C4-2B (cell line): ENCODE results near the gene ADA.
A peak's percentile ranks its signal among the peaks of the same experiment; 100 is the strongest.

Experiments
- H3K27ac ChIP-seq: fragments of 450-650 bp; 2 replicates; pipeline ENCODE4 v1.5.1; 2017
- ZFX ChIP-seq: fragments of 450-650 bp; IDR thresholded peaks from 2 replicates; pipeline ENCODE4 v1.6.1; 2017
- TF ChIP-seq, protein P1 (sequence below): fragments of 450-650 bp; conservative IDR thresholded peaks from 2 replicates; pipeline ENCODE4 v1.5.1; 2017; ENCODE audit warnings: mild to moderate bottlenecking

The ADA gene

DNA sequence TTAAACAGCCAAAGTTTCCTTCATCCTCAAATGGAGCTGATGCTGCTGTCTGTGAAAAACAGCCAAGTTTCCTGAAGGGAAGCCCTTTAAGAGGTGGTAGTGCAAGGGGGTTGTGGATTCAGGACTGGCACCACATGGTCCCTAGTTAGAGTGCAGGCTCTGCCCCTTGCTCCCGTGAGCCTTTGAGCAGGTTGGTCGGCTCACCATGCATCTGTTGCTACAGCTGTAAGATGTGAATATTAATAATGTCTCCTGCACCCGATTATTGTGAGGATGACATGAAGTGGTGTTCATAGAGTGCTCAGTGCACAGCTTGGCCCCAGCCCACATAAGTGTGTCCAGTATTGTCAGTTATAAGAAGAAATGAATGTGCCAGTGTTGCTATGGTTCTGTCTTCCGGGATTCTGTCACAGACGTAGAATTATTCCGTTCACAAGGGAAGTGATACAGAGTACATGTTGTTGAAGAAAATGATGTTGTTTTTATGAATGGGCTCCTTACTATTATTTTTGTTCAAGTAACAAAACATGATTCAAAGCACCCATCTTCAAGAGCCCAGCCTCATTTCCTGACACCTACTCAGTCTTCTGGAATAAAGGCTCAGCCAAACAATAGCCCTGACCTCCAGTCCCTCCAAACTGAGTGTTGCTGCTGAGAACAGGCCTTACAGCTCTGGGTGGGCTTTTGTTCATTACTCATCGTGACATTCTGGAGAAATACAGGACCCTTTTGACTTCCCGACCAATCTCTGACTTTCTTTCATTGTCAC, 72.0 kb downstream of the ADA start:
- no peak overlapping the region for H3K27ac ChIP-seq
- no peak for TF ChIP-seq ZFX
- TF ChIP-seq, protein P1, sequence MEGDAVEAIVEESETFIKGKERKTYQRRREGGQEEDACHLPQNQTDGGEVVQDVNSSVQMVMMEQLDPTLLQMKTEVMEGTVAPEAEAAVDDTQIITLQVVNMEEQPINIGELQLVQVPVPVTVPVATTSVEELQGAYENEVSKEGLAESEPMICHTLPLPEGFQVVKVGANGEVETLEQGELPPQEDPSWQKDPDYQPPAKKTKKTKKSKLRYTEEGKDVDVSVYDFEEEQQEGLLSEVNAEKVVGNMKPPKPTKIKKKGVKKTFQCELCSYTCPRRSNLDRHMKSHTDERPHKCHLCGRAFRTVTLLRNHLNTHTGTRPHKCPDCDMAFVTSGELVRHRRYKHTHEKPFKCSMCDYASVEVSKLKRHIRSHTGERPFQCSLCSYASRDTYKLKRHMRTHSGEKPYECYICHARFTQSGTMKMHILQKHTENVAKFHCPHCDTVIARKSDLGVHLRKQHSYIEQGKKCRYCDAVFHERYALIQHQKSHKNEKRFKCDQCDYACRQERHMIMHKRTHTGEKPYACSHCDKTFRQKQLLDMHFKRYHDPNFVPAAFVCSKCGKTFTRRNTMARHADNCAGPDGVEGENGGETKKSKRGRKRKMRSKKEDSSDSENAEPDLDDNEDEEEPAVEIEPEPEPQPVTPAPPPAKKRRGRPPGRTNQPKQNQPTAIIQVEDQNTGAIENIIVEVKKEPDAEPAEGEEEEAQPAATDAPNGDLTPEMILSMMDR: no peak

DNA sequence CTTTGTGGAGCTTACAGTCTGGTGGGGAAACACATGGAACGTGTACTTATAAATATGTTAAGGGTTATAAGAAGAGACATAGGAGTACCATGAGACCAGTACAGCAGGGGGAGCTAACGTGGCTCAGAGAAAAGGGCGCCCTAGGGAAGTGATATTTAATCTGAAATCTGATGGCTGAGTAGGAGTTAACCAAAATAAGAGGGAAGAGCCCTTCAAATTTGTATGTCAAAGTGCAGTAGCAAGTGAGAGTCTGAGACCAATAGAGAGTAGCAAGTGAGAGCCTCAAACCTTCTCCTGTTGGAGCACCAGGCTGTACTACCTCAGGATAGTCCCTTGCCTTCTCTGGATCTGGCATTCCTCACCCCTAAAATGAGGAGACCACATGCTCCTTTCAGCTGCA, 75.2 kb downstream of the ADA start:
- TF ChIP-seq, protein P1: peak; percentile 6; the same call in 1 of the 2 replicates
- TF ChIP-seq ZFX: no peak
- no peak overlapping the region for H3K27ac ChIP-seq

DNA sequence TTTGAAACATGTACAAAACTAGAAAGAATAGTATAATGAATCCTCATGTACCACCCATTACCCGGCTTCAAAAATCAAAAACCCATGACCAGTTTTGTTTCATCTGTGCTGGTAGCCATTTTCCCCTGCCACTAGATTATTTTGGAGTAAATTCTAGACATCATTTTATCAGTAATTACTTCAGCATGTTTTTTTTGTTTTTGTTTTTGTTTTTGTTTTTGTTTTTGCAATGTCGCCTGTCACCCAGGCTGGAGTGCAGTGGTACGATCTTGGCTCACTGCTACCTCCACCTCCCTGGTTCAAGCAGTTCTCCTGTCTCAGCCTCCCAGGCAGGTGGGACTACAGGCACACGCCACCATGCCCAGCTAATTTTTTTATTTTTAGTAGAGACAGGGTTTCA, 77.1 kb downstream of the ADA start:
- no peak overlapping the region for H3K27ac ChIP-seq
- TF ChIP-seq ZFX: no peak
- TF ChIP-seq, protein P1: no peak

DNA sequence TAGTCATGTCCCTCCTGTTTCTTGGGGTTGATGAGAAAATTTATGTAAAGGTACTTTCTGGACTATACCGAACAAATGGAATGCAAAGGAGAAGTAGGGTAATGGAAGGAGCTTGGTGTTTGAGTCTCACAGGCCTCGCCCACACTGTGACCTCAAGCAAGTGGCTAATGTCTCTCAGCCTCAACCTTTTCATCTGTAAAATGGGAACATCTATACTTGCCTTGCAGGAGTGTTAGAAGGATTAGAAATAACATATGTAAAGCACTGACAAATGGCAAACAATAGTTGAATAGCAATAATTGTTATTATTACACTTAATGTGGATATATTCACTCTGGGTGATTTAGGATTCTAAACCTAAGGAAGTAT, 78.0 kb downstream of the ADA start:
- H3K27ac ChIP-seq: no peak overlapping the region
- no peak for TF ChIP-seq ZFX
- TF ChIP-seq, protein P1: no peak

DNA sequence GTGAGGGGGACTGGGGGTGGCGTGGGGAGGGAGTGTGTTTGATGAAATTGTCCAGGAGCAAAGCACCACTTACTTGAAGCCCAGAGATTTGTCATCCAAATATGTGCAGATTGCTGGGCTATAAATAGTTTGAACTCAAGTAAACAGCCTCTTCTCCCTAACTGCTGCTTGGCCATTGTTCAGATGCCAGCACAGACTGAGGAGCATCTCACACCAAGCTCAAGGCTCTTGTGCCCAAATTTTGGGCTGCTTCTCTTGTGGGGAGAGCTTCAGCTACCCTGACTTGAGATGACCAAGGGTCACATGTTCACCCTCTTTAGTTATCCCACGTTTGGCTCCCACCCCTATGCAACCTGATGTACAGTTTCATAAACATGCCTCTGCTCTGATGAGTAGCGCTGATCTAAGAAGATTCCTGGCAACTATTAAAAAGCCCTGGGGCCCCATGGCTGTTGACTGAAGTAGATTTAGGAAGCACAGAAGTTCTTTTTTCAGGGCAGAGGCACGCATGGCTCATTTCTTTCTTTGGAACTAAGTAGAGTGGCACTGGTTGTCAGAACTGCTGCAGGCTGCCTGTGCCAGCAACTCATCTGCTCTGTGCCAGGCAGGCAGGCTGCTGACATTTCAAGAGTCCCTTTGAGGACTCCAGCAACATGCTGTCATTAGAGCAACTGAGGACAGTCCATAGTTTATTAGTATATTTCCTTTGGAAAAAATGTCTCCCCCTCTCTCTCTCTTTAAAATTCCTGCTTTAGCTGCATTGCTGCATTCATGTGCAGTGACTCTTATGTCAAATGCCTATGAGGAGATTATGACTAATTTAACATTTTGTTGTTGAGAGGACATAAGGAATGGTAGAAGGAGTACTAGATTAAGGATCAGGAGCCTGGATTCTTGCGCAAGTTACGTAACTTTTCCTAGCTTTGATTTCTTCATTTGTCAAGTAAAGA, 78.7 kb downstream of the ADA start:
- TF ChIP-seq ZFX: no peak
- TF ChIP-seq, protein P1: no peak
- H3K27ac ChIP-seq: no peak overlapping the region

DNA sequence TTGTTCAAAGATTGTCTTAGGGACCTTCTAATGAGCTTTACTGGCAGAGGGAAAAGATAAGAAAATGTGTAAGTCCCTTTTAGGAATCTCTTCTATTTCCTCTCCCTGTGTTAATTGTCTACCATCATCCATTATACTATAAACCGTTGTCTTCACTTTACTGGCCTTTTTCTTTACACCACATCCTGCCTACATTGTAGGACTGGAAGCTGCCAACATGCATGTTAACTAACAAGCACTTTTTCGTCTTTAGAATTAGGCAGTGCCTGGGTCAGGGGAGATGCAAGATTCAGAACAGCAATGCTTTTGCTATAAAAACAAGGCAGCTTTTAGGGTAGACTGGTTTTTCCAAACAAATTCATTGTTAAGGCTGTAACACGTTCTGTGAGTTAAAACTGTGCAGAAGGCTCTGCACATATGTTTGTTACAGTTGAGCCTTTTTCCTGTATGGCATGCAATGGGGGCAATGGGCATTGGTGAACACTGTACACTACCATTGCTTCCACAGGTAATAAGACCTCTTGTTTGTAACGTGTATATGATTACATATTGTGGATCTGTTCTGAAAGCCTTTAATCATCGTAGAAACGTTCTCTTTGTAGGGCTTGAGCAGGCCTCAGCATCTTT, 80.0 kb downstream of the ADA start:
- TF ChIP-seq, protein P1: no peak
- TF ChIP-seq ZFX: no peak
- H3K27ac ChIP-seq: no peak overlapping the region

DNA sequence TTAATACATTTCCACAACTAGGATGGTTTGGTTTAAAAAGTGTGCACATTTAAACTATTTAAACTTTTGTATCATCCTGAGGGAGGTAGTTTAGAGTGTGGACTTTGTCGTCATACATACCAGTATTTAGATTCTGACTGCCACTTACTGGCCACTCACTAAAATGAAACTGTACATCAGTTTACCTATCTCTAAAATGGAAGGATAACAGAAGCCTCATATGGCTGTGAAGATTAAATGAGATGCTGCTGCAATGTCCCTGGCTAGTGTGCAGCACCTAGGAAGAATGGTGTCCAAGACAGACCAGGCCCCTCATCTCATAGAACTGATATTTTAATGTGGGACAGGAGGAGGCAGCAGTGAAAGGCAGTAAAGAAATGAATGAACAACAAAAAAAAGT, 81.1 kb downstream of the ADA start:
- TF ChIP-seq, protein P1: no peak
- TF ChIP-seq ZFX: no peak
- H3K27ac ChIP-seq: no peak overlapping the region
